Neural progenitor cell (in vitro differentiated cells): ENCODE data around the gene ASXL1. TPM values are rescaled to one million over a fixed set of nuclear protein-coding genes. Genes with fewer than 3 reads are reported as not detected.
"Not testable (repeated sequence)": the region's sequence is repeated elsewhere in the genome, so short reads cannot be mapped to it uniquely, and the experiment has no call there.

ENCODE experiments used
- DNase-seq: peaks from one replicate; pipeline ENCODE4 v3.0.0-alpha.2; 2016; ENCODE audit warnings: low spot score
- H2AFZ ChIP-seq: fragments of 200-600 bp; sonication (generic); replicated peaks from 2 replicates; pipeline ENCODE4 v1.6.1; 2016; ENCODE audit warnings: antibody characterized with exemption
- H3F3A ChIP-seq: fragments of 200-600 bp; sonication (generic); 2 replicates; pipeline ENCODE4 v1.6.1; 2016; ENCODE audit warnings: antibody characterized with exemption, low read depth
- H3K27ac ChIP-seq: fragments of 200-600 bp; sonication (generic); 2 replicates; pipeline ENCODE4 v1.5.1; 2016; ENCODE audit warnings: mild to moderate bottlenecking
- H3K27me3 ChIP-seq: fragments of 200-600 bp; sonication (generic); 2 replicates; pipeline ENCODE4 v1.6.1; 2016; ENCODE audit warnings: mild to moderate bottlenecking, moderate library complexity
- H3K36me3 ChIP-seq: fragments of 200-600 bp; sonication (generic); 2 replicates; pipeline ENCODE4 v1.5.1; 2016
- H3K4me1 ChIP-seq: fragments of 200-600 bp; sonication (generic); 2 replicates; pipeline ENCODE4 v1.6.1; 2016; ENCODE audit warnings: mixed run types
- H3K4me2 ChIP-seq: fragments of 200-600 bp; sonication (generic); 2 replicates; pipeline ENCODE4 v1.6.1; 2016
- H3K4me3 ChIP-seq: fragments of 200-600 bp; sonication (generic); 2 replicates; pipeline ENCODE4 v1.5.1; 2016
- H3K79me2 ChIP-seq: fragments of 200-600 bp; sonication (generic); 2 replicates; pipeline ENCODE4 v1.6.1; 2016; ENCODE audit warnings: low read depth
- H3K9ac ChIP-seq: fragments of 200-600 bp; sonication (generic); 2 replicates; pipeline ENCODE4 v1.6.1; 2016
- H3K9me3 ChIP-seq: fragments of 200-600 bp; sonication (generic); 2 replicates; pipeline ENCODE4 v1.5.1; 2016; ENCODE audit warnings: low read depth
- H4K20me1 ChIP-seq: fragments of 200-600 bp; sonication (generic); 2 replicates; pipeline ENCODE4 v1.6.1; 2016; ENCODE audit warnings: low read depth
- H3K27ac Mint-ChIP-seq: 3 replicates; pipeline ENCODE4 v1.8.0; 2021; ENCODE audit warnings: mixed read lengths
- H3K27me3 Mint-ChIP-seq: 2 replicates; pipeline ENCODE4 v1.8.0; 2022; ENCODE audit warnings: low read depth, mild to moderate bottlenecking, inconsistent platforms, moderate library complexity, mixed read lengths; ENCODE audit not compliant: insufficient read depth
- H3K36me3 Mint-ChIP-seq: 3 replicates; pipeline ENCODE4 v1.8.0; 2021; ENCODE audit warnings: mixed read lengths
- H3K4me1 Mint-ChIP-seq: 3 replicates; pipeline ENCODE4 v1.8.0; 2021; ENCODE audit warnings: mixed read lengths
- H3K4me3 Mint-ChIP-seq: 3 replicates; pipeline ENCODE4 v1.8.0; 2021; ENCODE audit warnings: mild to moderate bottlenecking, moderate library complexity, mixed read lengths
- H3K9me3 Mint-ChIP-seq: 3 replicates; pipeline ENCODE4 v1.8.0; 2020; ENCODE audit warnings: mixed read lengths
- CTCF ChIP-seq: fragments of 200-600 bp; sonication (generic); IDR thresholded peaks from 2 replicates; pipeline ENCODE4 v1.5.1; 2017; ENCODE audit warnings: antibody characterized with exemption, mild to moderate bottlenecking
- EZH2 ChIP-seq: fragments of 200-600 bp; sonication (generic); IDR thresholded peaks from 2 replicates; pipeline ENCODE4 v1.6.1; 2017; ENCODE audit warnings: antibody characterized with exemption, mild to moderate bottlenecking, moderate library complexity
- EZH2phosphoT487 ChIP-seq: fragments of 200-600 bp; sonication (generic); IDR thresholded peaks from 2 replicates; pipeline ENCODE4 v1.6.1; 2017; ENCODE audit warnings: antibody characterized with exemption
- total RNA-seq: library from RNA; depleted of rRNA; stranded (reverse); fragments of >200 nt; gene quantifications from 2 replicates; pipeline ENCODE4 v1.2.3, GENCODE V29; 2015; ENCODE audit warnings: low replicate concordance

The ASXL1 gene
- total RNA-seq, 1 donor from 2014 or later, result 48.2 TPM

GRCh38 chr20:32368925-32369324, 10.8 kb downstream of the ASXL1 start:
- H3K27ac ChIP-seq, result peak overlapping the region; percentile 2
- no peaks in the 10 kb centered on the region for H3K9me3 Mint-ChIP-seq
- peaks cover 81% of the 10 kb centered on the region for H3K79me2 ChIP-seq
- peaks cover 27% of the 10 kb centered on the region for H3K4me1 Mint-ChIP-seq
- TF ChIP-seq EZH2phosphoT487, result no peak
- no peak for TF ChIP-seq EZH2
- no peak for TF ChIP-seq CTCF
- H3K9ac ChIP-seq, result no peak overlapping the region
- no peak overlapping the region for H3K4me3 ChIP-seq
- peaks cover 82% of the 10 kb centered on the region for H4K20me1 ChIP-seq
- peaks cover 8% of the 10 kb centered on the region for H3K36me3 ChIP-seq
- peak overlapping the region; percentile 56 for H3K4me2 ChIP-seq
- no peaks in the 10 kb centered on the region for H3K9me3 ChIP-seq
- H3K4me3 Mint-ChIP-seq, result no peak overlapping the region
- H3F3A ChIP-seq, result peaks cover 26% of the 10 kb centered on the region
- peaks cover 13% of the 10 kb centered on the region for H3K36me3 Mint-ChIP-seq
- no peak overlapping the region for H3K27ac Mint-ChIP-seq
- no peaks in the 10 kb centered on the region for H3K27me3 ChIP-seq
- peaks cover 30% of the 10 kb centered on the region for H3K4me1 ChIP-seq
- DNase-seq, result peak; percentile 61
- H2AFZ ChIP-seq, result no peak overlapping the region
- H3K27me3 Mint-ChIP-seq, result peaks cover 2% of the 10 kb centered on the region

- Mint-ChIP-seq H3K36me3 (peaks cover 14% of the 10 kb centered on the region), H3K27me3 (peaks cover 2% of the 10 kb centered on the region), H3K9me3 (no peaks in the 10 kb centered on the region), H3K4me1 (peaks cover 21% of the 10 kb centered on the region), H3K4me3 (no peak overlapping the region), H3K27ac (no peak overlapping the region)
- Histone ChIP-seq H2AFZ (no peak overlapping the region), H3K4me1 (peaks cover 29% of the 10 kb centered on the region), H3K36me3 (peaks cover 8% of the 10 kb centered on the region), H3K9me3 (no peaks in the 10 kb centered on the region), H3K9ac (no peak overlapping the region), H3K4me3 (no peak overlapping the region), H4K20me1 (peaks cover 74% of the 10 kb centered on the region), H3F3A (peaks cover 26% of the 10 kb centered on the region), H3K79me2 (peaks cover 68% of the 10 kb centered on the region), H3K27me3 (no peaks in the 10 kb centered on the region), H3K4me2 (no peak overlapping the region), H3K27ac (no peak overlapping the region)
- no peak for DNase-seq
- no peak for TF ChIP-seq EZH2phosphoT487
- TF ChIP-seq EZH2, result no peak
- TF ChIP-seq CTCF, result no peak
Measured at GRCh38 chr20:32370897-32371296, 12.8 kb downstream of the ASXL1 start.

- no peak overlapping the region for H3K4me3 Mint-ChIP-seq
- no peaks in the 10 kb centered on the region for H3K4me1 ChIP-seq
- H3K79me2 ChIP-seq, result peaks cover 22% of the 10 kb centered on the region
- peaks cover 11% of the 10 kb centered on the region for H3K36me3 Mint-ChIP-seq
- no peaks in the 10 kb centered on the region for H3K36me3 ChIP-seq
- H3K4me2 ChIP-seq, result no peak overlapping the region
- DNase-seq, result no peak
- H3K9me3 Mint-ChIP-seq, result no peaks in the 10 kb centered on the region
- no peaks in the 10 kb centered on the region for H3K9me3 ChIP-seq
- peak overlapping the region; percentile 8 for H3K27ac Mint-ChIP-seq
- H3K4me3 ChIP-seq, result no peak overlapping the region
- H3F3A ChIP-seq, result no peaks in the 10 kb centered on the region
- TF ChIP-seq CTCF (no peak), EZH2phosphoT487 (no peak), EZH2 (no peak)
- H3K27me3 Mint-ChIP-seq, result peaks cover 2% of the 10 kb centered on the region
- H3K9ac ChIP-seq, result no peak overlapping the region
- H3K27ac ChIP-seq, result no peak overlapping the region
- peaks cover under 1% of the 10 kb centered on the region for H3K4me1 Mint-ChIP-seq
- H2AFZ ChIP-seq, result no peak overlapping the region
- H4K20me1 ChIP-seq, result peaks cover 33% of the 10 kb centered on the region
- no peaks in the 10 kb centered on the region for H3K27me3 ChIP-seq
Measured at GRCh38 chr20:32378461-32378860, 20.3 kb downstream of the ASXL1 start.

- not testable (repeated sequence) for H3K27me3 ChIP-seq, DNase-seq, H3K4me3 Mint-ChIP-seq, H3K9me3 Mint-ChIP-seq, H3K27ac Mint-ChIP-seq, H3K4me2 ChIP-seq, H3K4me3 ChIP-seq, H3K4me1 ChIP-seq, H3K9me3 ChIP-seq, H3F3A ChIP-seq, H3K9ac ChIP-seq, H3K36me3 ChIP-seq, H2AFZ ChIP-seq, H3K27ac ChIP-seq, H3K27me3 Mint-ChIP-seq
- Mint-ChIP-seq H3K4me1 (peaks cover 14% of the 10 kb centered on the region), H3K36me3 (peaks cover 11% of the 10 kb centered on the region)
- Histone ChIP-seq H3K79me2 (peaks cover 30% of the 10 kb centered on the region), H4K20me1 (peaks cover 46% of the 10 kb centered on the region)
Measured at GRCh38 chr20:32380037-32380436, 21.9 kb downstream of the ASXL1 start.
